ENCODE measurements around the gene BCL3.
"Not testable (repeated sequence)": the region's sequence is repeated elsewhere in the genome, so short reads cannot be mapped to it uniquely, and the experiment has no call there.

The BCL3 gene

DNA sequence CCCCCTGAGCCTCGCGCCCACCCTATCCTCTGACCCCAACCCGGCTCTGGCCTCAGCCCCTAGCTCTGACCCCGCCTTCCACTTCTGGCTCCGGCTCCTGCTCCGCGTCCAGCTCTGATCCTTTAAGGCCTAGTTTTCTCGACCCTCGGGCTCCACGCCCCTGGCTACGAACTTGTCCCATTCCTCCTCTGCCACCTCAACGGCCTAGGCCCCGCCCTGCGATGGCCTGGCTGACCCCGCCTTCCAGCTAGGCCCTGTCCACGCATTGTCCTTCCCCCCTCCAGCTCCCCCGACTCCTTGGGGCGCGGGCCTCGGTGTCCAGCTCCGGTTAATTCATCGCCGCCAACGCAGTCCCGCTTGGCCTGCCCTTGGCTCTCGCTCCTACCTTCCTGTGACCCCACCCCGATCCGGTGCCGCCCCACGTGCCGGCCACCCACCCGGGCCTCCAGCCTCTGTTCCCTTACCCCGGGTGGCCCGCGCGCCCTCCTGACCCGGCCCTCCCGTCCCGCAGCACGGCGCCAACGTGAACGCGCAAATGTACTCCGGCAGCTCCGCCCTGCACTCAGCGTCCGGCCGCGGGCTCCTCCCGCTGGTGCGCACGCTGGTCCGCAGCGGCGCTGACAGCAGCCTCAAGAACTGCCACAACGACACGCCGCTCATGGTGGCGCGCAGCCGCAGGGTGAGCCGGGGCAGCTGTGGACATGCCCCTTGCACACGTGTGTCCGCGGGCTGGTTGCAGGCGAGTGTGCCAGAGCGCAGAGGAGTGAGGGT, 9.4 kb downstream of the BCL3 start:
- DNase-seq (ENCODE audit: low spot score) = no peak

DNA sequence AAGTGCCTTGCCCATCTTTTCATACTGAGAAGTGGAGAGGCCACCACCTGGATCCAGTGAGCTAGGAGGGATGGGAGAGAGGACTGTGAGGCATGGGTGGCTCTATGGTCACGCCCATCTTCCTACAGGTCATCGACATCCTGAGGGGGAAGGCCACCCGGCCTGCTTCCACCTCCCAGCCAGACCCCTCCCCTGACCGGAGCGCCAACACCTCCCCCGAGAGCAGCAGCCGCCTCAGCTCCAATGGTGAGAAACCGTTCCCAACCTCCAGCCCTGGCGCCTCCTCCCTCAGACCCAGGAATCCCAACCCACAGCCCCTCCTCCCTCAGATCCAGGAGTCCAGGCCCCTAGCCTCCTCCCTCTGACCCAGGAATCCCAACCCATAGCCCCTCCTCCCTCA, 10.1 kb downstream of the BCL3 start:
- no peak for DNase-seq (ENCODE audit: low spot score)

DNA sequence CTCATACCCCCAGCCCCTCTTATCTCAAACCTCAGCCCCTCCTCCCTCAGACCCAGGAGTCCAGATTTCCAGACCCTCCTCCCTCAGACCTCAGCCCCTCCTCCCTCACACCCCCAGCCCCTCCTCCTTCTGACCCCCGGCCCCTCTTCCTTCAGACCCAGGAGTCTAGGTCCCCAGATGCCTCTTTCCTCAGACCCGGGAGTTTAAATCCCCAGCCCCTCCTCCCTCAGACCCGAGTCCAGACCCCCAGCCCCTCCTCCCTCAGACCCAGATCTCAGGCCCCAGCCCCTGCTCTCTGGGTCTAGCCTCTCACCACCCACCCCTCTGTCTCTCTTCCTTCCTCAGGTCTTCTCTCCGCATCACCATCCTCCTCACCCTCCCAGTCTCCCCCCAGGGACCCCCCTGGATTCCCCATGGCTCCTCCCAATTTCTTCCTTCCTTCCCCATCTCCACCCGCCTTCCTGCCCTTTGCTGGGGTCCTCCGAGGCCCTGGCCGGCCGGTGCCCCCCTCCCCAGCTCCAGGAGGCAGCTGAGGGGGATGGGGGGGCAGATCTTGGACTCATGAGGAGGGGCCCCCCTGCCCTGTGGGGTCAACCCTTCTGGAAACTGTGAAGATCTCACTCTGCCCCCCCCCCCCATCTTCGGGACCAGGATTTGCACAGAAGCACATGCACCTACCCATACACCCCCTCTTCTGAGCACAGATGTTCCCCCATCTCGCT, 10.7 kb downstream of the BCL3 start:
- no peak for DNase-seq (ENCODE audit: low spot score)

DNA sequence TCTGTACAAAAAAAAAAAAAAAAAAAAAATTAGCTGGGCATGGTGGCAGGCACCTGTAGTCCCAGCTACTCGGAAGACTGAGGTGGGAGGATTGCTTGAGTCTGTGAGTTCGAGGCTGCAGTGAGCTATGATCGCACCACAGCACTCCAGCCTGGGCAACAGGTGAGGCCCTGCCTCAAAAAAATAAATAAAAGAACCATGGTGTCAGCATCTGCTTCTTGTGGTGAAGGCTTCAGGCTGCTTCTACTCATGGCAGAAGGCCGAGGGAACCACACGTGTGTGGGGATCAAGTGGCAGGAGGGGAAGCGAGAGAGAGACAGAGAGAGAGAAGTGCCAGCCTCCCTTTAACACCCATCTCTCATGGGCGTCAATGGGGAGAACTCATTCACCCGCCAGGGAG, 13.5 kb downstream of the BCL3 start:
- DNase-seq (ENCODE audit: low spot score) = no peak

DNA sequence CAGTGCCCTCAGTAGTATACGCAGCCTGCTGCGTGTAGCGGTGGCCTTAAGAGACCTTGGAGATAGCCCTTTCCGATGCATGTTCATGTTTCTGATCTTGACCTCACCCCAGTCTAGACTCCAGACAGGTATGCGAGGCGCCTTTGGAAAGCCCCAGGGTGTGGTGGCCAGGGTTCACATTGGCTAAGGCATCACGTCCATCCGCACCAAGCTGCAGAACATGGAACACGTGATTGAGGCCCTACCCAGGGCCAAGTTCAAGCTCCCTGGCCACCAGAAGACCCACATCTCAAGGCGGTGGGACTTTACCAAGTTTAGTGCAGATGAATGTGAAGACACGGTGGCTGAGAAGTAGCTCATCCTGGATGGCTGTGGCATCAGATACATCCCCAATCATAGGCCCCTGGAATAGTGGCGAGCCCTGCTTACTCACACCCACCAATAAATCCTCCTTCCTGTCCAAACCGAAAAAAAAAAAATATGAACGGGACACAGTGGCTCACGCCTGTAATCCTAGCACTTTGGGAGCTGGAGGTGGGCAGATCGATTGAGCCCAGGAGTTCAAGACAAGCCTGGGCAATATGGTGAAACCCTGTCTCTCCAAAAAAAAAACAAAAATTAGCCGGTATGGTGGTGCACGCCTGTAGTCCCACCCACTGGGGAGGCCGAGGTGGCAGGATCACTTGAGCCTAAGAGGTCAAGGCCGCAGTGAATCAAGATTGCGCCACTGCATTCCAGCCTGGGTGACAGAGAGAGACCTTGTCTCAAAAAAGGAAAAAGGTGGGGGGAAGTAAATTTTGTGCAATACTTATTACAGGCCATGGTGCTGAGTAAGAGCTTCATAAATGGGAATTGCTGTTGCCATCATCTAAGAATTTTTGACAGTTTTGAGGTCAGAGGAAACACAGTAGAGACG, 16.8 kb downstream of the BCL3 start:
- no peak for DNase-seq (ENCODE audit: low spot score)

DNA sequence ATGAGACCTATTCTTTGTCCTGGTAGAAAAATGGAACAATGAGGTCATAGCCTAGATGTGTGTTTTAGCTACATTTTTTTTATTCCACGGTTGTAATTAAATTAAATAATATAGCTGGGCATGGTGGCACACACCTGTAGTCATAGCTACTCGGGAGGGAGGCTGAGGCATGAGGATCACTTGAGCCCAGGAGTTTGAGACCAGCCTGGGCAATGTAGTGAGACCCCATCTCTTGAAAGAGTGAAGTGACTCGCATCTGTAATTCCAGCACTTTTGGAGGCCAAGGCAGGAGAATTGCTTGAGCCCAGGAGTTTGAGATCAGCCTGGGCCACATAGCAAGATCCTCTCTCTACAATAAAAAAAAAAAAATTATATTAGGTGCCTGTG, 17.4 kb downstream of the BCL3 start:
- no peak for DNase-seq (ENCODE audit: low spot score)

DNA sequence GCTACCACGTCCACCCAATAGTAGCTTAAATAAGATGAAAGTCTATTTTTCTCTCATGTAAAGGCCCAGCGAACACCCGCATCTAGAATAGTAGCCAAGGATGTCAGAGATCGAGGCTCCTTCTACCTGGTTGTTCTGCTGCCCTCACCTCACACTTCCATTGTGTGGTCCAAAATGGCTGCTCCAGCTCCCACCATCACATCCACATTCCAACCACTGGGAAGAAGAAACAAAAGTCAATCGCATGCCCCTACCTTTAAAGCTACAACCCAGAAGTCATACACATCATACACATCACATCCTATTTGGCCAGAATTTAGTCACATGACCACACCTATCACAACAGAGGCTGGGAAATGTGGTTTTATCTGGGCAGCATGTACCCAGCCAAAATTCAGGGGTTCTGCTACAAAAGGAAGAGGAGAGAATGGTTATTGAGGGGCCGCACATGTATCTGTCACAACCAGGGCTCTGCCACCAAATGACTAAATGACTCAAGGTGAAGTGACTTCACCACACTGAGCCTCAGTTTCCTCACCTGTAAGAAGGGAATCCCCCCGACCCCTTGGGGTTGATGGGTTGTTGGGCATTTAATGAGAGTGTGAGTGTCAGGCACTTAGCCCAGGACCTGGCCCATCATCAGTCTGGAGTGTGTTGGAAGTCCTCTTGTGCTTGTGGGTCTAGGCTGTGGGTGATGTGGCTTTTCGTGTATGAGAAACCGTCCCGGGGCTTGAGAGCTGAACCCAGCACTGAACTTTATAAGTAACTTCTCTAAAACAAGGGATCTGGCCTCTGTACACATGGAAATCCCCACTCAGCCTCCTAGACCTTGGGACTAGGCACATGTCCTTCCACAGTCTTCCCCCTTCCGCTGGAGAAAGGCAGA, 19.0 kb downstream of the BCL3 start:
- DNase-seq (ENCODE audit: low spot score) = no peak

DNA sequence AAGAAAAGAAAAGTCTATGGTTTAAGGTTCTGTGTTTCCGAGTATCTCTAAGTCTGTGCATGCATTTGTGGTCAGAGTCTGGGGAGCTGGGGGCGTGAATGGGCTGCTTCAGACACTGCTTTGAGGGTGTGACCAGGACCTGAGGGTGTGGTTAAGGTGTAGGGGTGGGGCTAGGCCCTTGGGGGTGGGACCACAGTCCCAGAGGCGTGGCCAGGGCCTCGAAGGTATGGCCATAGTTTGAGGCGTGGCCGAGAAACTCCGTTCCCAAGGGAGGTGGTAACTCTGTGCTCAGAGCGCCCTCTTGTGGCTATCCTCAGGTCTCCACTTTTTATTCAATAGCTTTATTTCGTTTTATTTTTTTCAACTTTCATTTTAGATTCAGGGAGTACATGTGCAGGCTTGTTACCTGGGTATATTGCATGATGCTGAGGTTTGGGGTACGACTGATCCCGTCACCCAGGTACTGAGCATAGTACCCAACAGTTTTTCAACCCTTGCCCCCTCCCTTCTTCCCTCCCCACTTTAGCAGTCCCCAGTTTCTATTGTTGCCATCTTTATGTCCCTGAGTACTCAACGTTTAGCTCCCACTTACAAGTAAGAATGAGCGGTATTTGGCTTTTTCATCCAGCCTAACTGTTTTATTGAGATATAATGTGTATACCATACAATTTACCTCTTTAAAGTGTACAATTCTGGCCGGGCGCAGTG, 22.2 kb downstream of the BCL3 start:
- DNase-seq (ENCODE audit: low spot score) = peak; percentile 95

DNA sequence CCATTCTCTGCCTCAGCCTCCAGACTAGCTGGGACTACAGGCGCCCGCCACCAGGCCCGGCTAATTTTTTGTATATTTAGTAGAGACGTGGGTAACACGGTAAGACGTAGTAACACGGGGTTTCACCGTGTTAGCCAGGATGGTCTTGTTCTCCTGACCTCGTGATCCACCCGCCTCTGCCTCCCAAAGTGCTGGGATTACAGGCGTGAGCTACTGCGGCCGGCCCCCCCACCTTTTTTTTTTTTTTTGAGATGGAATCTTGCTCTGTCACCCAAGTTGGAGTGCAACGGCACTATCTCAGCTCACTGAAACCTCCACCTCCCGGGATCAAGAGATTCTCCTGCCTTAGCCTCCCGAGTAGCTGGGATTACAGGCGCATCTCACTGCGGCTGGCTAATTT, 23.6 kb downstream of the BCL3 start:
- not testable (repeated sequence) for DNase-seq (ENCODE audit: low spot score)

DNA sequence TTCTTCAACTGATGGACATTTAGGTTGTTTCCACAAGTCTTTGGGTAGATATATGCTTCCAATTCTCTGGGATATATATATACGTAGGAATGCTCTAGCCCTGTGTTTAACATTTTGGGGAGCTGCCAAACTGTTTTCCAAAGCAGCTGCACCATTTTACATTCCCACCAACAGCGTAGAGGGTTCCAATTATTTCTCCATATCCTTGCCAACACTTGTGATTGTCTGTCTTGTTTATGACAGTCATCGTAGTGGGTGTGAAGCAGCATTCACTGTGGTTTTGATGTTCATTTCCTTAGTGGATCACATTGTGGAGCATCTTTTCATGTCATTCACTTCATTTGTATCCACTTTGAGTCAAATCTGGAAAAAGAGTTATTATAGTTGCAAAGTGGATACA, 24.5 kb downstream of the BCL3 start:
- no peak for DNase-seq (ENCODE audit: low spot score)

DNA sequence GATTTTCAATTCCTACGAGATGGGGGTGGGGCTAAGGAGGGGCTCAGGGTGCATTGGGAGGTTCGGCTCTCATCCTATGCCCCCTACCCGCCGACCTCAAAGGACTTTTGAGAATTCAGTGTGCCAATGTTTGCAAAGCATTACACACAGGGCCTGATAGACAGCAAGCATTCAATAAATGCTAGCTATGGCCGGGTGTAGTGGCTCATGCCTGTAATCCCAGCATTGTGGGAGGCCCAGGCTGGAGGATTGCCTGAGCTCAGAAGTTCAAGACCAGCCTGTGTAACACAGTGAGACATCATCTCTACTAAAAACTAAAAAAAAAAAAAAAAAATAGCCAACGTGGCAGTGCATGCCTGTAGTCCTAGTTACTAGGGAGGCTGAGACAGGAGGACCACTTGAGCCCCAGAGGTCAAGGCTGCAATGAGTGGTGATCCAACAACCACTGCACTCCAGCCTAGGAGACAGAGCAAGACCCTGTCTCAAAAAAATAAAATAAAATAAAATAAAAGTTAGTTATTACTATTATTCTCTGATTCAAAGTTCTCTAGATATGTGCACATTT, 27.2 kb downstream of the BCL3 start:
- DNase-seq (ENCODE audit: low spot score) = no peak

DNA sequence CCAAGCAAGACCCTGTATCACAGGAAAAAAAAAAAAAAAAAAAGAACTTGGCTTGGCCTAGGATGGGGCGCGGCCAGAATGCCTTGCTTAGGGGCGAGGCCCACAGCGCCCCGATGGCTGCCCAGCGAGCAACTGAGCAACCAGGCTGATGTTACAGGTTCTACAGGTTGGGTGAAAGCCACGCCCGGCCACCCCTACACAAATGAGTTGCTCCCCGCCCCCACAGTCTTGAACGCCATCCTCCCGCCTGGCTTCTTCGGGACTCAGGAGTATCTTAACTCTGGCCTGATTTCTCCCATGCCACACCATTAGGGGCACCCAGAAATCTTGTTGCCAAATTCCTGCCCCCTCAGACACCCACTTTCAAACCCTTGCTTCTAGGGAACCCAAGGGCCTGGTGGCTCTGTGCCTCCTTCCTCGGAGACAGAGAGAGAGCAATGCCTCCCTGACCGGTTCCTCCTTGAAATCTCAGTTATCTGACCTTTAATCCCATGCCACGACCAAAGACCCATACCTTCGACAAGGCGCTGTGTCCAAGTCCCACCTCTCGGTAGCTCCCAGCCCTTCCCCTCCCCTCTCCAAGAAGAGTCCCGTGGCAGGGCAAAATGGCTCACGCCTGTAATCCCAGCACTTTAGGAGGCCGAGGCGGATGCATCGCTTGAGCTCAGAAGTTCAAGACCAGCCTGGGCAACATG, 28.0 kb downstream of the BCL3 start:
- no peak for DNase-seq (ENCODE audit: low spot score)

DNA sequence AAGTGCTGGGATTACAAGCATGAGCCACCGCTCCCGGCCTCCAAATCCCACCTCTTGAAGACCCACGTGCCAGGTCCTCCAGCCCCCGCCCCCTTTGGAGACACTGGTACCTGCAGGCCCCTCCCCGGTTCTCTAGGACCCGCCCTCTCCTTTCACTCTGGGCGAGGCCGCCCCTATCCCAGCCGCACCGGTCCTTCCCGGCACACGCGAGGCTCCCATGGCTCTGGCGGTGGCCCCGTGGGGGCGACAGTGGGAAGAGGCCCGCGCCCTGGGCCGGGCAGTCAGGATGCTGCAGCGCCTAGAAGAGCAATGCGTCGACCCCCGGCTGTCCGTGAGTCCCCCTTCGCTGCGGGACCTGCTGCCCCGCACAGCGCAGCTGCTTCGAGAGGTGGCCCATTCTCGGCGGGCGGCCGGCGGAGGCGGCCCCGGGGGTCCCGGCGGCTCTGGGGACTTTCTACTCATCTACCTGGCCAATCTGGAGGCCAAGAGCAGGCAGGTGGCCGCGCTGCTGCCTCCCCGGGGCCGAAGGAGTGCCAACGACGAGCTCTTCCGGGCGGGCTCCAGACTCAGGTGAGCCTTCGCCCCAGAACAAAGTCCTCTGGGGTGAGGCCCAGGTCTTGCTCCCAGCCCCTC, 29.3 kb downstream of the BCL3 start, which contains the start of gene CBLC:
Gene CBLC, plus strand, starts transcription at position 176 of the 633 bp plus-strand sequence. Its CDS starts 42 bp downstream, at position 218.
- DNase-seq (ENCODE audit: low spot score) = no peak

DNA sequence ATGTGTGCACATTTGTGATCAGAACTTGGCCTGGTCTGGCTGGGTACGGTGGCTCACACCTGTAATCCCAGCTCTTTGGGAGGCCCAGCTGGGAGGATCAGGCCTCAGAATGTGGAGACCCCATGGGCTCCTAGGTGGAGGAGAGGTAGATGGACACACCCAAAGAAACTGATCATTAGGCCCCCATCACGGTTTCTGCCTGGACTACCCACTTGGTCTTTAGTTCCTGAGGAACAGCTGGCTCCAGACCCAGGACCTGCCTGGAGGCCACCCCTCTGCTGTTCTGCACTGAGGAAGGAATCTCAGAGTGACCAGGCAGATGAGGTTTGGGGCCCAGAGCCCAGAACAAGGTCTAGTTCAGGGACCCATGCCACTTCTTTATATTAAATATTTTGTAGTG, 30.6 kb downstream of the BCL3 start:
- no peak for DNase-seq (ENCODE audit: low spot score)

DNA sequence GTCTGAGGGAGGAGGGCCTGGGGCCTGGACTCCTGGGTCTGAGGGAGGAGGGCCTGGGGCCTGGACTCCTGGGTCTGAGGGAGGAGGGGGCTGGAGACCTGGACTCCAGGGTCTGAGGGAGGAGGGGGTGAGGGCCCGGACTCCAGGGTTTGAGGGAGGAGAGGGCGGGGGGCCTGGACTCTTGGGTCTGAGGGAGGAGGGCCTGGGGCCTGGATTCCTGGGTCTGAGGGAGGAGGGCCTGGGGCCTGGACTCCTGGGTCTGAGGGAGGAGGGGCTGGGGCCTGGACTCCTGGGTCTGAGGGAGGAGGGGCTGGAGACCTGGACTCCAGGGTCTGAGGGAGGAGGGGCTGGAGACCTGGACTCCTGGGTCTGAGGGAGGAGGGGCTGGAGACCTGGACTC, 33.2 kb downstream of the BCL3 start:
- DNase-seq (ENCODE audit: low spot score) = not testable (repeated sequence)

DNA sequence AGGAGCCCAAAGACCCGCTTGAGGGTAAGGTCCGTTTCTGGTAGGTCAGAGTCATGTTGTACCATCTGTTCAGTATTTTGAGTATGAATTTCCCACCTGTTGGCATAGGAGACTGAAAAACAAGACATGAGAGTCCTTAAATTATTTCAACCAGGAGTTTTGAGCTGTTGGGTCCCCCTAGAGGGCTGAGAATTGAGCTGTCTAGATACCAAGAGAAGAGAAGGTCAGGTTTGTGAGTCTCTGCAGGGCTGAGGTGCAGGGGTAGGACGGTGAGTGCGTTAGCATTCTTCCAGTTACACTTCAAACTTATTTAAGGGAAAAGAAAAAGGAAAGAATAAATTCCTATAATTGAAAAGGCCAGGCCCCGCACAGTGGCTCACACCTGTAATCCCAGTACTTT, 34.2 kb downstream of the BCL3 start:
- DNase-seq (ENCODE audit: low spot score) = no peak

DNA sequence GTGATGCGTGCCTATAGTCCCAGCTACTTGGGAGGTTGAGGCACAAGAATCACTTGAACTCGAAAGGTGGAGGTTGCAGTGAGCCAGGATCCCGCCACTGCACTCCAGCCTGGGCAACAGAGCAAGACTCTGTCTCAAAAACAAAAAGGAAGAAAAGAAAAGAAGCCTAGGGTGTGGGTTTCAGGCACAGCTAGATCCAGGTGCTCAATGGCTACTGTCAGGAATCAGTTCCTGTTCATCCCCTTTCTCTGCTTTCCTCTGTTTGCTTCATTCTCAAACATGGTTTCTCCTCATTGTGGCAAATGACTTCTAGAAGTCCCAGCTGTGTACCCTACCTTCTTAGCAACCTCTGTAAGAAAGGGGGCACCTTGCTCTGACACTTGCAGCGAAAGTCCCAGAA, 35.0 kb downstream of the BCL3 start:
- no peak for DNase-seq (ENCODE audit: low spot score)

DNA sequence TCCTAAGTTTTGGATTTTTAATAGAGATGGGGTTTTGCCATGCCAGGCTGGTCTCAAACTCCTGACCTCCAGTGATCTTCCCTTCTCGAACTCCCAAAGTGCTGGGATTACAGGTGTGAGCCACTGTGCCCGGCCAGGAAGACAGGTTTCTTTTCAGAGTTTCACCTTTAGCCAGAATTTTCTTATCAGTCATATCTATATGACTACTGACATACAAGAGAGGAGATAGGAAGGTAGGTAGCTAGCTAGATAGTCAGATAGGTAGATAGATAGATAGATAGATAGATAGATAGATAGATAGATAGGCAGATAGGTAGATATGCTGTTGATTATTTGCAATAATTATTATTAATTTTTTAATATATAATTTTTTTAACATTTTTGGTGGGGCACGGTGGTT, 36.8 kb downstream of the BCL3 start:
- no peak for DNase-seq (ENCODE audit: low spot score)

DNA sequence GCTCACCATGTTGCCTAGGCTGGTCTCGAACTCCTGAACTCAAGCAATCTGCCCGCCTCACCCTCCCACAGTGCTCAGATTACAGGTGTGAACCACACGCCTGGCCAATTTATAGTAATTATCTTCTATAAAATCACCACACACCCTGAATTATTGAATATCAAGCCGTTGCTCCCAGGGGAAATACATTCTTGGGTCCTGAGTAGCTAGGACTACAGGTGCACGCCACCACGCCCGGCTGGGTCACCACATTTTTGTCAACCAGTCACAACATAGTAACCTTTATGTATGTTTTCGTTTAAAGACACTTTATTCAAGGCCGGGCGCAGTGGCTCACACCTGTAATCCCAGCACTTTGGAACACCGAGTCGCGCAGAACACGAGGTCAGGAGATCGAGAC, 37.5 kb downstream of the BCL3 start:
- DNase-seq (ENCODE audit: low spot score) = no peak
